Fibroblast of skin of right biceps (primary cell): ENCODE data around the gene GET4.

Experiments
- DNase-seq: peaks from one replicate; pipeline ENCODE4 v3.0.0-alpha.2; 2013

GET4 gene, protein sequence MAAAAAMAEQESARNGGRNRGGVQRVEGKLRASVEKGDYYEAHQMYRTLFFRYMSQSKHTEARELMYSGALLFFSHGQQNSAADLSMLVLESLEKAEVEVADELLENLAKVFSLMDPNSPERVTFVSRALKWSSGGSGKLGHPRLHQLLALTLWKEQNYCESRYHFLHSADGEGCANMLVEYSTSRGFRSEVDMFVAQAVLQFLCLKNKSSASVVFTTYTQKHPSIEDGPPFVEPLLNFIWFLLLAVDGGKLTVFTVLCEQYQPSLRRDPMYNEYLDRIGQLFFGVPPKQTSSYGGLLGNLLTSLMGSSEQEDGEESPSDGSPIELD

DNA sequence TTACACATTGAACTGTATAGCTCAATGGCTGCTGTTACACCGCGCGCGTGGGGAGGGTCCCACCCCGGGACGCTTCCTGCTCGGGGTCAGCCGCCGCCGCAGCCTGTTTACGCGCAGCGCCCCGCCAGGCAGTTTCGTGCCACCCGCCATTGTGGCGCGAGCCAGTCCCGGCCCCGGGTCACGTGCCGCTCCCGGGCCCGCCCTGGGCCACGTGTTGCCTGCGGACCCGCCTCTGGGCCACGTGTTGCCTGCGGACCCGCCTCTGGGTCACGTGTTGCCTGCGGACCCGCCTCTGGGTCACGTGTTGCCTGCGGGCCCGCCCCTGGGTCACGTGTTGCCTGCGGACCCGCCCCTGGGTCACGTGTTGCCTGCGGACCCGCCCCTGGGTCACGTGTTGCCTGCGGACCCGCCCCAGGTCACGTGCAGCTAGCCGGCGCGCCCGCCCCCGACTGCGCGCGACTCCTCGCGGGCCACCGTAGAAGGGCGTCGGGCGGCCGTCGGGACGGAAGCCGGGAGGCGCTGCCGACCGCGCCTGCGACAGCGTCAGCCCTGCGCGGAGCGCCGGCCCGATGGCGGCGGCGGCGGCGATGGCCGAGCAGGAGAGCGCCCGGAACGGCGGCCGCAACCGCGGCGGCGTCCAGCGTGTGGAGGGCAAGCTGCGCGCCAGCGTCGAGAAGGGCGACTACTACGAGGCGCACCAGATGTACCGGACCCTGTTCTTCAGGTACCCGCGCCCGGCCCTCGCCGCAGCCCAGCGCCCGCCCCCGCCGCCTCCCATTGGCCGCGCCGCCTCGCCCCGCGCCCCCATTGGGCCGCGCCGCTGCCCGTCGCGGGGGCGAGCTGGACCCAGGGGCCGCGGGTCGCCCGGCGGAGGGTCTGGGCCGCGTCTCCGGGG is at the start of gene GET4:
GET4 (plus strand) TSS at position 478 of the 895 bp plus-strand sequence; CDS start at position 570, 92 bp downstream.
- peak; percentile 96 for DNase-seq

DNA sequence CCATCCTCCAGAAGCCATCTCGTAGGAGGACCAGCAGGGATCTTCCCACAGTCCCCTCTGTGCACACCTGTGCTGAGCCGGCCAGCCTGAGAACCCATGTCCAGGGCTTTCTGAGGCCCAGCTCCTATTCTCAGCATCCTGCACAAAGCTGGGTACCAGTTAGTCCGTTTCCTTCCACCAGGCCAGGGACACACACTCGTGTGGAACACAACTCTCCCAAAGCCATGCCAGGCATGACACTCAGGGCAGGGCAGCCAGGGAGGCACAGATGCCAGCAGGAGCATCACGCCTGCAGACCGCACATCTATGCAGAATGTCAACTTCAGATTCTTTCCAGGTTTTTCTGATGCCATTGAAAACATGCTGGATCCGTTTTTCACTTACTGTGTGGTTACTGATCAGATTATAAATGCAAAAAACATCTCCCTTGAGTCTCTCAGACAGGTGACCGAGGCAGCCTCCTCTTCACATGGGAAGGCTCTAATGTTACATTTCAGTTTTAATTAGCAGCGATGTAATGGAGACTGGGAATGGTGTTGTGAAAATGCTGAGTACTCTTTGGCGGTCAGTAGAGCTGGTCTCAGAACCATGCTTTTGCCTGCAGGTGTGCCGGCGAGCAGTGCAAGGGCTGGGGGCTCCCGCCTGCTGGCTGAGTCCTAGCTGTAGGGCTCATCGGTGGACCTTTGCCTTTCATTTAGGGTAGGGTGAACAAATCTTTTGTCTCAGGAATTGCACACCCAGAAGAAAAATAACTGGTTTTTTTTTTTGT is 47.4 kb upstream of the GET4 start:
- no peak for DNase-seq

DNA sequence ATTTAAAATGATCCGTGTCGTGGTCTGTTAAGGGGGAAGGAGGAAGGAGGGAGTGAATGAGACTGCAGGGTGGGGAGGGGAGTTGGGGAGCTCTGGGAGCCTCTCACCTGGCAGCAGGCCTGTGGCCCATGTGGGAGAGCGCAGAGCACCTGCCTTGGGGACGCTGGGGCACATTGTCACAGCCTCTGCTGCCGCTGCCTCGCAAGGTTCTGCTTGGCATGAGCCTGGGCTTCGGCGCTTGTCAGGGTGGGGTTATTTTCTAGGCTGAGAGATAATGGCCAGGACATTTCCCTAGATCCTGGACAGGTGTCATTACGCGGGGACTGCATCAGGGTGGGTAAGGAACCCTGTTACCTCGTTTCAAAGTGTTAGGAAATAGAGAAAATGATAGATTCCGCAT is 46.3 kb upstream of the GET4 start:
- no peak for DNase-seq

DNA sequence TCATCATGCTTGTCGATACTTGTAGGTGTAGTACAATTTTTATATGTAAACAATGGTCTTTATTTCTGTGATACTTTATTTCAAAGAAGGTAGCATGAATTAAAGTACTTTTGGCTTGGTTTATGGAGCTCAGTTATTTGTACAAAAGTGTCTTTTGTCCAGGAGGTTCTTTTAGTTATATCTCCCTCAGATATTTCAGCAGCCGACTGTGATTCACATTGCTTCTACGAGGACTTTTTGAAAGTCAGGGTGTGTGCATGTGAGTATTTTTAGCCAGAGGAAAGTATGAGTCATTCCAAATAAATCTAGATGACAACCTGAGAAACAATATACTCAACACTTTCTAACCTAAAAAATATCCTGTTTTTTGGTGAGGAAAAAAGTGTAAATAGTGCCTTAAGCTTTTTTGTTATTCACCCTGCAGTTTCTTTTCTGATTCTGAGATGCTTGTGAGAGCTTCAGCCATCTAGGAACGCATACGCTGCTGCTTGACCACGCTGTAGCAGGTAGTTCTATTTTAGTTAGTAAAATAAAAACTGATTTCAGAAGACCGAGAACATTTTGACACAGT is 44.7 kb upstream of the GET4 start:
- DNase-seq = peak; percentile 91

DNA sequence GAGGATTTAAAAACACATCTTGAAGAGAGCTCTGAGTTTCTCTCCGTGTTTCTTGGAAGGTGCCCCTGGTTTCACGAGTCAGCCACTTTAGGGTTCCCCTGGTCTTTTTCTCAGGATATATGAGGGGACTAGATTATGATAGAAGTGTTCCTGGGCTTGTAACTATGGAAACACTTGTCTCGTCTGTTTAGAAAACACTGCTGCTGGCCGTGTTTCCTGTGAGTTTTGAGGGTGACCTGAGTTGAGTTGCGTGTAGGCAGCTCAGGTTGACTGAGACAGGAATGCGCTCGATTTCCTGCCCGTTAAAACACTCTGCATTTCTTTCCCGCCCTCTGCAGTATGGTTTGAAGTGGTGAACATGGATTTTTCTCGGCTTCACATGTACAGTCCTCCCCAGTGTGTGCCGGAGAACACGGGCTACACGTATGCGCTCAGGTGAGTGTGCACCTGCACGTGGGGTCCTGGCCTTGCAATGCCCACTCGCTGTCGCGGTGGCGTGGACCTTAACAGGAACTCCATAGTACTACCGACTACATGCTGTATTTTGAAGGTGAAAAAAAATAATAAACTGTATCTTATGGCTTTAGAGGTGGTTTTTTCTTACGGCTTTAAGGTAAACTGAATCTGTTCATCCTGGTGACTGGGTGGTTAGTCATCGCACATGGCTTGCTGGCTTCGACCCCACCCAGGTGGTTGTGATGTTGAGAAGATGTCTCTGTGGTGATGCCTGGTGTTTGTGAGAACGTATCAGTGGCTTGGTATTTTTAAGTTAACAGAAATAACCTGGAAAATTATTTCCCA is 44.0 kb upstream of the GET4 start, which contains the start of gene SUN1:
SUN1 (plus strand) TSS at position 310 of the 801 bp plus-strand sequence; CDS start at position 359, 49 bp downstream.
- peak; percentile 76 for DNase-seq

DNA sequence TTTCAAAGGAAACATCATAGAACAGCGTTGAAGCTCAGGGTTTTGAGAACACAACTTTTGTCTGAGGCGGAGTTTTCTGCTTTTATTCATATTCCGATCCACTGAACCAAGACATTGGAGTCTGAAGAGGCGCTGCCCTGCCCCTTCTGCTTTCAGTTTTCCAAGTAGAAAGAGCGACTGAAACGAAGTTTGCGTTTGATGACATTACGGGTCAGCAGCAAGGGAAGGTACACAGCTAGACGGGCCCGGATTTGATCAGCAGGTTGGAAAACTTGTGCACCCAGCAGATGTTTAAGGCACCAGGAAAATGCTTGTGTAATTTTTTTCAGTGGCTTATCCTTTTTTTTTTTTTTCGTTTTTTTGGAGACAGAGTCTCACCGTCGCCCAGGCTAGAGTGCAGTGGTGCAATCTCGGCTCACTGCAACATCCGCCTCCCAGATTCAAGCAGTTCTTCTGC is 43.4 kb upstream of the GET4 start:
- DNase-seq = no peak

DNA sequence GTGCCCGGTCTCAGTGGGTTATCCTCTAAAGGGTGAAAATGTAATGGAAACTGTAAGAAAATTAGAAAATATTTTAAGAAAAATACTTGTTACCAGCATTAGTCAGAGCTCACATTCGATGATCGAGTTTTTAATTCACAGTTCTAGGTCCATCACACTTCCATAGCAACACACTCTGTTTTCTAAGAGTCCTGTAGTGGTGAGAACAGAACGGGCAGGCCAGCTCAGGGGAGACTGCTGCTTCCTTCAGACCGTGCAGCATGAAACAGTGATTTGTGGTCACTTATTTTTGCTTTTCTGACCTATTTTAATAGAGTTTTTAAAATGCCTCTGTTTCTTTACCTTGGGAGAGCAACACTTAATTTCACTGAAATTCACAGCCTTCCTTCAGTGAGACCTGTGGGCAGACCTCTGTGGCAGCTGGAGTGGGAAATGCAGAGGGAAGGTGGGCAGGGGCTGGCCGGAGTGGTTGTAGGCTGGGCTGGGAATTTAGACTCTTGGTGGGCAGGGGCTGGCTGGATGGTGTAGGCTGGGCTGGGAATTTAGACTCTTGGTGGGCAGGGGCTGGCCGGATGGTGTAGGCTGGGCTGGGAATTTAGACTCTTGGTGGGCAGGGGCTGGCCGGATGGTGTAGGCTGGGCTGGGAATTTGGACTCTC is 42.6 kb upstream of the GET4 start:
- no peak for DNase-seq

DNA sequence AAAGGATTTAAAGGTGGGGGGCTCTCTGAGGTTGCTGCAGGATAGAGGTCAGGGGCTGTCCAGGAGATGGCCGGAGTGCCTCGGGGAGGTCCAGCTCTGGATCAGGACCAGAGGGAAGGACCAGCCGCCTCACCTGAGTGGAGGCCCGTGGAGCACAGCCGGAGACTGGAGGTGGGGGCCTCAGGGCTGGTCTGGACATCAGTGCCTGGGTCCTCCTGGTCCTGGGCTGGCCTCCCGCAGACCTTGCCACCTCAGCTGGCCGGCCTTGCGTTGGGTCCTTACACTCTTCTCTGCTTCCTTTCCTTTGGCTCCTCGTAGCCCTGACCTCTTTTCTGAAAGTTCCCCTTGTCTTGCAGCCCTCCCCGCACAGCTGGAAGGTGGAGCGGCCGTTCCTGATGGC is 42.1 kb upstream of the GET4 start:
- DNase-seq = no peak

DNA sequence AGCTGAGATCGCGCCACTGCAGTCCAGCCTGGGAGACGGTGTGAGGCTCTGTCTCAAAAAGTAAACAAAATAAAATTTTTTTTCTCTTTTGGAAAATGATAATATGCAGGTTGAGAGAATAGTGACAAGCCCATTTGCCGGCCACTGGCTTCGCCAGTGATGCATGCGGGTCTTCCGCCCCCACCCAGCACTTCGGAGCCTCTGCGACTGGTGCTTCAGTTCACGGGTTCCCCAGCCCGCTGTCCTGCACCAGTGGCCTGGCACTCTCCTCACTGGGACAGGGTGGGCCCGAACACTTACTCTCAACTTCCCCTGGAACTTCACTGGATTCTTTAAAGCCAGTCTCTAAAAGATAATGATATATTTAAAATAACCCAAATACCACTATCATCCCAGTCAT is 41.3 kb upstream of the GET4 start:
- DNase-seq = no peak

DNA sequence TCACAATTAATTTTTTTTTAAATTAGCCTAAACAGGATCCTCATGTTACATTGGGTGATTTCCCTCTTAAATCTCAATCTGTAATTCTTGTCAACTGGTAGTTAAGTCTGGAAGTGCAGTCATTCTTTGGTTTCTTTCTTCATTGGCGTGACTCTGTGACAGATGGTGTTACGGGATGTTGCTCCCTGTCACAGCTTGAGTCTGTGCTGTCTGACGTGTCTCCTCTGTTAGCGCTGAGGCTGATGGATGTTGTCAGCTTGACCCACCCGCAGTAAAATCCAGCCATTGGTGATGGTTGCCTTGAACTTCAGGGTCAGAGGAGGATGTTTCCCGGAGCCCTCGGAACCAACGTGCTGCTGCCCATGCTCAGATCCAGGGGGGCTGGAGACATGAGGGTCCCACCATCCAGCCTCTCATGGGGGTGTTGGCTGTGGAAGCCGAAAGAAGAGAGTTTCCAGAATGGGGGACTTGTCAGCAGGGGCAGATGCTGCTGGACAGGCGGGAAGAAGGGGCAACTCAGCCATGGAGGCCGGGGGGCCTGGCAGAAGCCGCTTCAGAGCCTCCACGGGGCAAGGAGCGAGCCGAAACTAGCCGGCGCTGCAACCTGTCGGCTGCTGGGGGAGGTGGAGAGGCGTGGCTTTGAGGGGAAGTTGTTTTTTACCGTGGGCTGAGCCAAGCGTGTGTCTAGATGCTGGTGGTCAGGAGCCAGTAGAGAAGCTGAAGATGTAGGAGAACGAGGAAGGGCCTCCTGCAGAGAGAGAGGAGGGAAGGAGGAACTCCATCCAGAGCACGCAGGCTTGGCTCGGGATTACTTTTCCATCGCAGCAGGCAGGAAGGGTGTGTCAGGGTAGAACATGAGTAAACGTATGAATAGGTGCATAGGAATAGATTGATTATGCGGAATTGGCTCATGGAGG is 40.6 kb upstream of the GET4 start:
- DNase-seq = no peak

DNA sequence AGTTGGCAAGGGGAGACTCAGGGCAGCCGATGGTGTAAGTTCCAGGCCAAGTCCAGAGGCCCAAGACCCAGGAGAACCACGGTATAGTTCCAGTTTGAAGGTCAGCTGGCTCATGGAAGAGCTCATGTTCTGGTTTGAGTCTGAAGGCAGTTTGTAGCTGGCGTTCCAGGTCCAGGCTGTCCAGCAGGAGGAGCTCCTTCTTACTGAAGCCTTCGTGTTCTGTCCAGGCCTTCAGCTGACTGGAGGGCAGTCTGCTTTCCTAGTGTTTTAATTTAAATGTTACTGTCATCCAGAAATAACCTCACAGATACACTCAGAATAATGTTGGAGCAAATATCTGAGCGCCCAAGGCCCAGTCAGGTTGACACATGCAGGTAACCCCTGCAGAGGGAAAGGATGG is 39.9 kb upstream of the GET4 start:
- peak; percentile 22 for DNase-seq

DNA sequence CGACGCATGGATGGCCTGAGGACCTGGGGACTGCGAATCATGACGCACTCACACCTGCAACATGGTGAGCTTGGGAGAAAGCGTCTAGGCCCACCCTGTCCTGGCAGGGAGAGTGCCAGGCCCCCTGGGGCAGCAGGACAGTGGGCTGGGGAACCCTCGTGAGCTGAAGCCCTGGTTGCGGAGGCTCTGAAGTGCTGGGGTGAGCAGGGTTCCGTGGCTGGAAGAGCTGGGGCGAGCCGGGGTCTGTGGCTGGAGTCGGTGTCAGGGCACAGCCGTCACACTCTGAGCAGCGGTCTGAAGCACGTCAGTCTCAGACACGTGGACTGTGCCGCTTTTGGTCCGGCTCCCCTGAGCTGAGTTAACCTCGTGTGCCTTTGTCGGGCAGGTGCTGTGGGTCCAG is 39.4 kb upstream of the GET4 start:
- no peak for DNase-seq

DNA sequence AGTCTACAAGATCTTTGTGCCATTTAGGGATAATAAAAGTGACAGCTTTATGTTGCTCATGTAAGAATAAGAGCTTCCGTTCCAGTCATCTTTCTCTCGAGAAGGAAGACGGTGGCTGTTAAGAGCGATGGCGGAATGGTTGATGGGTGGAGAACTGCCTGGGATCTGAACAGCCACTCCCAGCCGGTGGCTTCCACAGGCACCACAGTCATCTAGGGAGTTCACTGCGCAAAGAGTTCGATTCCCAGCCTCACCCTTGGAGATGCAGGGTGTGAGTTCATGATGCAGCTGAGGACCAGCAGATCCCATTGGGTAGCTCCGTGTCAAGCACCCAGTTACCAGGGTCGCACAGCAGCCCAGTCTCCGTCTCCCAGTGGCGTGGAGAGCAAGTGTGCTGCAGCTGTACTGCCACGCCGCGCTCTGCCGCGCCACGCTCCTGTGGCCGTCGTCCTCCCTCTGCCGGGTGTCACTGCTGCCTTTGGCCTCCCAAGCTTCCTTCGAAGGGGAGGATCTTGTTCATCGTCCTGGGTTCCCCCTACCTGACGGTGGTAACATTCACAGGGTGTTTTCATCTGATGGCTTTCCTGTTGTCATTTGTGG is 36.3 kb upstream of the GET4 start:
- DNase-seq = no peak

DNA sequence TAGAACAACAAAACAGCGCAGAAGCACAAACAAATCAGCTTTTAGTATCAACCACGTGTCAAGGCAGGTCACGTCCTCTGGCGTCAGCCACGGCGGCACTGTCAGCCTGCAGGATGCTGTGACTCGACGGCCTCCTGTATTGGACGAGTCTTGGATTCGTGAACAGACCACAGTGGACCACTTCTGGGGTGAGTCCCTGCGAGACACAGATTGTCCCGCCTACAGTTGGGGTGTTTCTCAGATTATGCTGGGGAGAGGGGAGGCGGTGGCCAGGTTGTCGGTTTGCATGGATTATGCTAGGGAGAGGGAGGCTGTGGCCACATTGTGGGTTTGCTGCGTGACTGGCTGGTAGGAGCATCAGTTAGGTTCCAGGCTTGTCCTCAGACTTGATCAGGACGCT is 34.4 kb upstream of the GET4 start:
- no peak for DNase-seq

DNA sequence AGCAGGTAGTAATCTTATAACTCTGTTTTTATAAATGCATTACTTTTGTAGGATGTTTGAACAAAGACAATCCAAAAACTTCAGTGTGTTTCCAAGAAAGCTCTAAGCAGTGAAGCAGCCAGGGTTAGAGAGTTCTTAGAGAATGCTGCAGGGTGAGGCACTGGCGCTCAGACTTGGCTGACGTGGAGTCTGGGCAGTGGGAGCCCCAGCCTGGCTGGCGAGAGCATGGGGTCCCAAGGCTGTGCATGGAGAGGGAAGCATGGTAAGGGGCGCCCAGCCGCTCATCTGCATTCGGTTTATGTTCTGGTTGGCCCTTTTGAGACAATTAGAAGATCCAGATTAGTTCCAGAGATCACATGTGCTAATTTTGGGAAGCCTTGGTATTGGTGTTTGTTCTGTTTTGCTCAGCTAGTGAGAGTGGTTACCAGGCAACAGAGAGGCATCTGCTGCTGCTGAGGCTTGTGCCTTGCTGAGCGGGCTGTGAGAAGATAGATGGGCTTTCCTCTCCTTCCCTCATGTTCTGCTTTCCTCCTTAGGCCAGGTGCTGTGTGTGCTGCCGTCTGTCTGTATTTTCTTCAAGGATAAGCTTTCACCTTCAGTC is 33.8 kb upstream of the GET4 start:
- DNase-seq = no peak

DNA sequence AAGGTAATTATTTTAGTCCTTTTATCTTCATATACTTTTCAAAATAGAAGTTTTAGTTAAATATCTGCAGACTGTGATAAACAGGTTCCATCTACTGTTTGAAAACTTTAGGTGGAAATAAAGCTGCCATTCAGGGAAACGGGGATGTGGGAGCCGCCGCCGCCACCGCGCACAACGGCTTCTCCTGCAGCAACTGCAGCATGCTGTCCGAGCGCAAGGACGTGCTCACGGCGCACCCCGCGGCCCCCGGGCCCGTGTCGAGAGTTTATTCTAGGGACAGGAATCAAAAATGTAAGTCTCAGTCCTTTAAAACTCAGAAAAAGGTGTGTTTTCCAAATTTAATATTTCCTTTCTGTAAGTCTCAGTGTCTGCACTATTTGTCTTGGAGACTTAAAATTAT is 33.1 kb upstream of the GET4 start:
- DNase-seq = no peak

DNA sequence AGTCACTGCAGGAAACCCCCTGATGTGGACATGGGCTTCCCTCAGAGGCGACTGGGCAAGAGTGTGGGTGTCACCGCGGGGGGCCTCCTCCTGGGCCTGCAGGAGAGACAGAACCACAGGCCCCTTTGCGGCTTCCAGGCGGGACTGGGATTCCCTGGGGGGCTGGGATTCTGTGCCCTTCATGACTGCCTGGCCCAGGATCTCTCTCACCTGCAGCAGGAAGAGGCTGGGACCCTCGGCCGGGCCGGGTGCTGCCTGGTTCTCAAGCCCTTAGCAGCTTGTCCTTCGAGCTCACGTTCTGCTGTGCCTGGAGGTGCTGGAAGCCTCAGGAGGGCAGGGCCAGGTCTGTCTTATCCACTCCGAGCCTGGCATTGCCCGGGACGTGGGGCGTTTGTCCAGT is 32.3 kb upstream of the GET4 start:
- DNase-seq = no peak

DNA sequence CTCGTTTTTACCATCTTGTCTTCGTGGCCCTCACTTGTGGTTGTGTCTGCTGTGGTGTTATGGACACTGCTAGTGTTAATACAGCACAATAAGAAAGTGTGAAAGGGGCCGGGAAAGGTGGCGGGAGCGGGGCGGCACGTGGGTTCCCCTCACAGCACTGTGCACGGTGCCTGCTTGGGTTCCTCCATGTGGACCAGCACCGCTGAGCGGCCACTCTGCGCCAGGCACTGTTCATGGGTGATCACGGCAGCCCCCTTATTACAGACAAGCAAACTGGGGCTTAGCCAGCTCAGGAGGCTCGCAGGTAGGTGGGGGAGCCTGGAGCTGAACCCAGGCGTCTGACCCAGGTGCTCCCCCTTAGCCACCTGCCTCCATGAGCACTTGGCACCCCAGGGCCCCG is 31.8 kb upstream of the GET4 start:
- DNase-seq = no peak

DNA sequence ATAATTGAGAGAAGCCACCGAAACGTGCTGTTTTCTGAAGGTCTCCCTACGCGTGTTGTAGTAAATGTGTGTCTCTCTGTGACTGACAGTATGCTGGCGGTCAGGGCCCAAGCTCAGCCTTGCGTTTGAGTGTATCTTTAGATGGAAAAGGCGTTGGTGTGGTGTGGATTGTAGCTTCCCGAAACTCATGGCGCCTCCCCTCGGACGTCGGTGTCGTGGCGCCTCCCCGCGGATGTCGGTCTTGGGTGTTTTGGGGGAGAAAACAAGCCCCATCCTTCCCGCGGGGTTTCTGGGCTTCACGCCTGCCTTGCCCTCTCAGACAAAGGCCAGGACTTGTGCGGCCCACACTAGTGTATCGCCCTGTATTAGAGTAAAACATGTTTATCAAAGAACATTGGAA is 31.3 kb upstream of the GET4 start:
- DNase-seq = no peak
